ENCODE measurements around the gene TBX18. TPM values are rescaled to one million over a fixed set of nuclear protein-coding genes. Genes with fewer than 3 reads are reported as not detected.

TBX18 gene
- total and polyA plus RNA-seq, 10 of the 15 experiments (the other 5 are each of a cell fraction or from before 2014, with no cell fraction given): 0.03 to 6.1 (median 0.17) TPM; not detected in 6

- TF ChIP-seq CBFB (IDR thresholded peaks at IDR 0.05; ENCODE audit: low read depth) (no peak), SPI1 (IDR thresholded peaks at IDR 0.05; ENCODE audit: borderline replicate concordance, insufficient read depth, low read depth, low read length) (no peak)
- no TSS peak for BruUV-seq (replicated peaks)
- Histone ChIP-seq H2AFZ (ENCODE audit: control insufficient read depth, low read depth, low read length) (no peak overlapping the region), H4K20me1 (ENCODE audit: control insufficient read depth, insufficient read depth) (no peaks in the 10 kb centered on the region), H3K9ac (ENCODE audit: control insufficient read depth, insufficient read depth, low read length) (no peak overlapping the region), H3K4me1 (ENCODE audit: control insufficient read depth, insufficient read depth, low read length) (no peaks in the 10 kb centered on the region), H3K79me2 (ENCODE audit: control insufficient read depth, insufficient read depth, low read length) (no peaks in the 10 kb centered on the region), H3K27me3 (replicated peaks in 1 of 2; ENCODE audit: control insufficient read depth in 2 of 2, insufficient read depth in 2 of 2, low read length in 1 of 2) (no peaks in the 10 kb centered on the region), H3K9me3 (replicated peaks; ENCODE audit: control insufficient read depth, insufficient read depth, low read length) (no peaks in the 10 kb centered on the region), H3K4me3 (no peak overlapping the region), H3K4me2 (ENCODE audit: control insufficient read depth, insufficient read depth) (no peak overlapping the region), H3K36me3 (ENCODE audit: control insufficient read depth in 2 of 2, insufficient read depth in 2 of 2, low read length in 1 of 2) (no peaks in the 10 kb centered on the region), H3K27ac (ENCODE audit: control insufficient read depth, insufficient read depth) (no peak overlapping the region)
- ChIA-PET CTCF (no interaction called here), SMC1A (ENCODE audit: uncharacterized antibody, unreplicated experiment) (interaction anchor here (1.0 kb wide), 1 partner anchor 101 kb away, joined by 3 read pairs; no protein-coding TSS in a partner anchor), POLR2A (no interaction called here), RAD21 (ENCODE audit: unreplicated experiment) (no interaction called here)
- DNase-seq (ENCODE audit: low read depth, low spot score) (no peak), FAIRE-seq (no peak), ATAC-seq (no peak)
- intact Hi-C loops (cut with micrococcal nuclease; ENCODE audit: unreplicated experiment): no loop called here
- in situ Hi-C loops (cut with MboI): no loop called here
- 80% methylated on average over 2 of the region's 2 CpGs for WGBS (ENCODE audit: insufficient coverage, insufficient replicate concordance, low lambda C conversion rate, missing lambda C conversion rate)
These were observed 30.5 kb downstream of the TBX18 start for GRCh38 chr6:84733889-84734288.

GRCh38 chr6:84731901-84732300 lies 32.5 kb downstream of the TBX18 start:
- no peak for DNase-seq (ENCODE audit: low read depth, low spot score)
- Histone ChIP-seq H2AFZ (ENCODE audit: control insufficient read depth, low read depth, low read length) (no peak overlapping the region), H3K79me2 (ENCODE audit: control insufficient read depth, insufficient read depth, low read length) (no peaks in the 10 kb centered on the region), H3K36me3 (ENCODE audit: control insufficient read depth in 2 of 2, insufficient read depth in 2 of 2, low read length in 1 of 2) (no peaks in the 10 kb centered on the region), H3K9me3 (replicated peaks; ENCODE audit: control insufficient read depth, insufficient read depth, low read length) (no peaks in the 10 kb centered on the region), H3K9ac (ENCODE audit: control insufficient read depth, insufficient read depth, low read length) (no peak overlapping the region), H4K20me1 (ENCODE audit: control insufficient read depth, insufficient read depth) (no peaks in the 10 kb centered on the region), H3K4me3 (no peak overlapping the region), H3K4me1 (ENCODE audit: control insufficient read depth, insufficient read depth, low read length) (no peaks in the 10 kb centered on the region), H3K27me3 (replicated peaks in 1 of 2; ENCODE audit: control insufficient read depth in 2 of 2, insufficient read depth in 2 of 2, low read length in 1 of 2) (no peaks in the 10 kb centered on the region), H3K4me2 (ENCODE audit: control insufficient read depth, insufficient read depth) (no peak overlapping the region), H3K27ac (ENCODE audit: control insufficient read depth, insufficient read depth) (no peak overlapping the region)
- intact Hi-C loops (cut with micrococcal nuclease; ENCODE audit: unreplicated experiment): no loop called here
- no TSS peak for BruUV-seq (replicated peaks)
- ATAC-seq: no peak
- ChIA-PET CTCF (no interaction called here), RAD21 (ENCODE audit: unreplicated experiment) (no interaction called here), SMC1A (ENCODE audit: uncharacterized antibody, unreplicated experiment) (no interaction called here), POLR2A (no interaction called here)
- in situ Hi-C loops (cut with MboI): no loop called here
- TF ChIP-seq SREBF2 (IDR thresholded peaks at IDR 0.05; ENCODE audit: low read length): no peak
- TF ChIP-seq CUX1 (IDR thresholded peaks at IDR 0.05; ENCODE audit: insufficient replicate concordance, low read depth, low read length): no peak
- no peak for TF ChIP-seq RFX5 (IDR thresholded peaks at IDR 0.05; ENCODE audit: low read depth, low read length)
- TF ChIP-seq NR2C1 (IDR thresholded peaks at IDR 0.05): no peak
- TF ChIP-seq SMAD5 (IDR thresholded peaks at IDR 0.05; ENCODE audit: low read depth): no peak
- peak; percentile 59 for FAIRE-seq

All from GM12878 (cell line).